Cardiac muscle cell (in vitro differentiated cells and primary cell): ENCODE results near the gene RPL13A. TPM values are rescaled to one million over a fixed set of nuclear protein-coding genes. Genes with fewer than 3 reads are reported as not detected.

ENCODE experiments used
- DNase-seq, 2 donors: peaks; one replicate each; pipeline versions ENCODE4 v3.0.0 to v3.0.0-alpha.2; 2010 to 2017; ENCODE audit warnings: low read depth in 1 of 2, low spot score in 1 of 2
- H3K27ac ChIP-seq: fragments of 200-600 bp; sonication (generic); 2 replicates; pipeline ENCODE4 v1.5.1; 2016
- H3K27me3 ChIP-seq: fragments of 200-600 bp; sonication (generic); 2 replicates; pipeline ENCODE4 v1.6.0; 2016; ENCODE audit warnings: control low read depth
- H3K36me3 ChIP-seq: fragments of 200-600 bp; sonication (generic); 2 replicates; pipeline ENCODE4 v1.5.1; 2016; ENCODE audit warnings: control low read depth
- H3K4me1 ChIP-seq: fragments of 200-600 bp; sonication (generic); 2 replicates; pipeline ENCODE4 v1.8.1; 2017; ENCODE audit warnings: low read depth, mild to moderate bottlenecking, mixed run types
- H3K4me3 ChIP-seq: fragments of 200-600 bp; sonication (generic); 2 replicates; pipeline ENCODE4 v1.5.1; 2016; ENCODE audit warnings: mild to moderate bottlenecking
- H3K9me3 ChIP-seq: fragments of 200-600 bp; sonication (generic); 2 replicates; pipeline ENCODE4 v1.5.1; 2017; ENCODE audit warnings: low read depth, mild to moderate bottlenecking, control low read depth
- polyA plus RNA-seq: library from polyadenylated mRNA; unstranded; fragments of >200 nt; fragmentation: Nextera tagmentation; extraction: Ambion mirVana; gene quantifications from 2 replicates; pipeline ENCODE4 v1.2.1, GENCODE V29; 2016
- total RNA-seq: library from RNA; depleted of rRNA; stranded (reverse); fragments of >200 nt; gene quantifications from 2 replicates; pipeline ENCODE4 v1.2.3, GENCODE V29; 2016
- TF ChIP-seq, protein P1 (sequence below): IDR thresholded peaks from 2 replicates; pipeline ENCODE4 v1.5.1; 2012; ENCODE audit warnings: low read depth, mild to moderate bottlenecking, low read length

The RPL13A gene
- total and polyA plus RNA-seq, 2 experiments from 2014 or later, result 752 to 2,232 TPM

DNA sequence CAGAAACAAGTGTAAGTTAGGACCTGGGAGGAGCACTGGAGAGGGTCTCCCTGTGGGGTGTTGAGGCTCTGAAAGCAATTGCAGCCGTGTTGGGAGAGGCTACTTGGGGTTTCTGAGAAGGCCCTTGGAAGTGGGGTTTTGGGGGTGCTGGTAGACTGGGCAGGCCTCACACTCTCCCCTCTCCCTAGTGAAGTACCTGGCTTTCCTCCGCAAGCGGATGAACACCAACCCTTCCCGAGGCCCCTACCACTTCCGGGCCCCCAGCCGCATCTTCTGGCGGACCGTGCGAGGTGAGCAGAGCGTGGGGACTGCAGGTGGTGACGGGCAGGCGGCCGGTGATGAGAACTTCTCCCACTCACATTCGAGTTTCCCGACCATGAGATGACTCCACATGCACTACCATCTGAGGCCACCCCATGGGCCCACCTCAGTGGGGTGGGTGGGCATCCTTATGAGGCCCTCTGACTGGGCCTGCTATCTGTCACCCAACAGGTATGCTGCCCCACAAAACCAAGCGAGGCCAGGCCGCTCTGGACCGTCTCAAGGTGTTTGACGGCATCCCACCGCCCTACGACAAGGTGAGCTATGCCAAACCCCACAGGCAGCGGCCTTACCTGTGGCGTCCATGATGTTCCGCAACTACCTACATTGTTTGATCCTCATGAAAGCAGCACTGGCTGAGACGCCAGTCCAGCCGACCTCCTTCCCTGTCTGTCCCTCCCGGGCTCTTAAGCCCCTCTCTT, 3.0 kb downstream of the RPL13A start:
- TF ChIP-seq, protein P1, sequence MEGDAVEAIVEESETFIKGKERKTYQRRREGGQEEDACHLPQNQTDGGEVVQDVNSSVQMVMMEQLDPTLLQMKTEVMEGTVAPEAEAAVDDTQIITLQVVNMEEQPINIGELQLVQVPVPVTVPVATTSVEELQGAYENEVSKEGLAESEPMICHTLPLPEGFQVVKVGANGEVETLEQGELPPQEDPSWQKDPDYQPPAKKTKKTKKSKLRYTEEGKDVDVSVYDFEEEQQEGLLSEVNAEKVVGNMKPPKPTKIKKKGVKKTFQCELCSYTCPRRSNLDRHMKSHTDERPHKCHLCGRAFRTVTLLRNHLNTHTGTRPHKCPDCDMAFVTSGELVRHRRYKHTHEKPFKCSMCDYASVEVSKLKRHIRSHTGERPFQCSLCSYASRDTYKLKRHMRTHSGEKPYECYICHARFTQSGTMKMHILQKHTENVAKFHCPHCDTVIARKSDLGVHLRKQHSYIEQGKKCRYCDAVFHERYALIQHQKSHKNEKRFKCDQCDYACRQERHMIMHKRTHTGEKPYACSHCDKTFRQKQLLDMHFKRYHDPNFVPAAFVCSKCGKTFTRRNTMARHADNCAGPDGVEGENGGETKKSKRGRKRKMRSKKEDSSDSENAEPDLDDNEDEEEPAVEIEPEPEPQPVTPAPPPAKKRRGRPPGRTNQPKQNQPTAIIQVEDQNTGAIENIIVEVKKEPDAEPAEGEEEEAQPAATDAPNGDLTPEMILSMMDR, result no peak
- Histone ChIP-seq H3K4me1 (peaks cover 12% of the 10 kb centered on the region), H3K27ac (peak overlapping the region; percentile 85), H3K9me3 (no peaks in the 10 kb centered on the region), H3K4me3 (no peak overlapping the region), H3K27me3 (no peaks in the 10 kb centered on the region), H3K36me3 (peaks cover 38% of the 10 kb centered on the region)
- DNase-seq, result no peak

GRCh38 chr19:49491030-49491803, 3.8 kb downstream of the RPL13A start:
- no peak for DNase-seq
- peaks cover 38% of the 10 kb centered on the region for H3K36me3 ChIP-seq
- TF ChIP-seq, protein P1, result no peak
- no peaks in the 10 kb centered on the region for H3K9me3 ChIP-seq
- peak overlapping the region; percentile 61 for H3K27ac ChIP-seq
- H3K4me1 ChIP-seq, result peaks cover 12% of the 10 kb centered on the region
- H3K27me3 ChIP-seq, result no peaks in the 10 kb centered on the region
- H3K4me3 ChIP-seq, result no peak overlapping the region

DNA sequence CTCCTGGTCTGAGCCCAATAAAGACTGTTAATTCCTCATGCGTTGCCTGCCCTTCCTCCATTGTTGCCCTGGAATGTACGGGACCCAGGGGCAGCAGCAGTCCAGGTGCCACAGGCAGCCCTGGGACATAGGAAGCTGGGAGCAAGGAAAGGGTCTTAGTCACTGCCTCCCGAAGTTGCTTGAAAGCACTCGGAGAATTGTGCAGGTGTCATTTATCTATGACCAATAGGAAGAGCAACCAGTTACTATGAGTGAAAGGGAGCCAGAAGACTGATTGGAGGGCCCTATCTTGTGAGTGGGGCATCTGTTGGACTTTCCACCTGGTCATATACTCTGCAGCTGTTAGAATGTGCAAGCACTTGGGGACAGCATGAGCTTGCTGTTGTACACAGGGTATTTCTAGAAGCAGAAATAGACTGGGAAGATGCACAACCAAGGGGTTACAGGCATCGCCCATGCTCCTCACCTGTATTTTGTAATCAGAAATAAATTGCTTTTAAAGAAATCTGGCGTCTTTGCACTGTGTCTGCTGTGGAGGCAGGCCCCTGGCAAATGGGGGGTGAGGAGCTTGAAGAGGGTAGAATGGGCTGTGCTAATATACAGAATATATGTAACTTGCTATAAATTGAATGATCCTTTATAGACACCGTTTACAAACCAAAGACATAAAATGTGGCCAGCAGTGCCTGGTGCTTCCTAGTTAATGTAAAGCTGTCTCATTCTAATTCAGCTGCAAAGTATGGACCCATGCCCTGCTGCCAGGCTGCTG, 4.6 kb downstream of the RPL13A start:
- peaks cover 12% of the 10 kb centered on the region for H3K4me1 ChIP-seq
- H3K27ac ChIP-seq, result peak overlapping the region; percentile 61
- DNase-seq, result no peak
- H3K36me3 ChIP-seq, result peaks cover 38% of the 10 kb centered on the region
- no peak overlapping the region for H3K4me3 ChIP-seq
- H3K9me3 ChIP-seq, result no peaks in the 10 kb centered on the region
- H3K27me3 ChIP-seq, result no peaks in the 10 kb centered on the region
- TF ChIP-seq, protein P1, result no peak

GRCh38 chr19:49492573-49493405, 5.4 kb downstream of the RPL13A start:
- TF ChIP-seq, protein P1, result no peak
- H3K27ac ChIP-seq, result peak overlapping the region; percentile 61
- no peak overlapping the region for H3K4me3 ChIP-seq
- DNase-seq, result no peak
- peaks cover 45% of the 10 kb centered on the region for H3K36me3 ChIP-seq
- peaks cover 20% of the 10 kb centered on the region for H3K4me1 ChIP-seq
- H3K27me3 ChIP-seq, result no peaks in the 10 kb centered on the region
- no peaks in the 10 kb centered on the region for H3K9me3 ChIP-seq

GRCh38 chr19:49496574-49497008, 9.2 kb downstream of the RPL13A start:
- DNase-seq, result no peak
- Histone ChIP-seq H3K9me3 (no peaks in the 10 kb centered on the region), H3K4me1 (peaks cover 10% of the 10 kb centered on the region), H3K36me3 (peaks cover 39% of the 10 kb centered on the region), H3K27me3 (no peaks in the 10 kb centered on the region), H3K4me3 (peak overlapping the region; percentile 98), H3K27ac (peak overlapping the region; percentile 96)
- TF ChIP-seq, protein P1, result no peak
